ENCODE measurements around the gene ZFHX2. TPM values are rescaled to one million over a fixed set of nuclear protein-coding genes. Genes with fewer than 3 reads are reported as not detected.
A peak's percentile ranks its signal among the peaks of the same experiment; 100 is the strongest.

The ZFHX2 gene
- total RNA-seq, 1 donor from 2014 or later: 0.74 TPM

GRCh38 chr14:23568021-23568599 lies 16.5 kb upstream of the ZFHX2 start:
- TF ChIP-seq POLR2A (IDR thresholded peaks at IDR 0.05): no peak
- peaks cover 23% of the 10 kb centered on the region for H3K4me1 ChIP-seq
- peaks cover 0 to 3% of the 10 kb centered on the region in 2 donors for H3K36me3 ChIP-seq
- peak overlapping the region; percentile 85 for H3K27ac ChIP-seq
- no peaks in the 10 kb centered on the region for H3K27me3 ChIP-seq
- DNase-seq (ENCODE audit: extremely low spot score in 2 of 2): no peak
- H3K9me3 ChIP-seq: no peaks in the 10 kb centered on the region
- intact Hi-C loops (cut with DNase I): no loop called here
- peak overlapping the region in 1 of 2 donors; percentile 65 for H3K4me3 ChIP-seq

- Histone ChIP-seq H3K36me3 (peaks cover 0 to 3% of the 10 kb centered on the region in 2 donors), H3K4me1 (peaks cover 23% of the 10 kb centered on the region), H3K27me3 (no peaks in the 10 kb centered on the region), H3K4me3 (peak within 1 kb of the TSS; percentile 65 to 66), H3K27ac (peak within 1 kb of the TSS; percentile 85), H3K9me3 (no peaks in the 10 kb centered on the region)
- no peak for DNase-seq (ENCODE audit: extremely low spot score in 2 of 2)
- TF ChIP-seq POLR2AphosphoS5 (IDR thresholded peaks at IDR 0.05; ENCODE audit: insufficient read depth in 1 of 2, low read depth in 1 of 2) (peak; percentile 31 to 90), POLR2A (IDR thresholded peaks at IDR 0.05) (no peak)
- intact Hi-C loops (cut with DNase I): no loop called here
Observed at GRCh38 chr14:23567186-23568020, 15.8 kb upstream of the ZFHX2 start, which contains the start of gene AP1G2. AP1G2 (minus strand) TSS chr14:23567791; CDS start chr14:23567314, 477 bp downstream.

- H3K9me3 ChIP-seq: no peaks in the 10 kb centered on the region
- H3K36me3 ChIP-seq: peaks cover 0 to 6% of the 10 kb centered on the region in 2 donors
- H3K4me3 ChIP-seq: peak overlapping the region; percentile 65 to 66
- peaks cover 23% of the 10 kb centered on the region for H3K4me1 ChIP-seq
- TF ChIP-seq POLR2AphosphoS5 (IDR thresholded peaks at IDR 0.05; ENCODE audit: insufficient read depth in 1 of 2, low read depth in 1 of 2): no peak
- no peak for TF ChIP-seq CTCF (IDR thresholded peaks at IDR 0.05)
- TF ChIP-seq POLR2A (IDR thresholded peaks at IDR 0.05): no peak
- peak overlapping the region; percentile 85 for H3K27ac ChIP-seq
- H3K27me3 ChIP-seq: no peaks in the 10 kb centered on the region
- DNase-seq (ENCODE audit: extremely low spot score in 2 of 2): no peak
- intact Hi-C loops (cut with DNase I): no loop called here
Observed at GRCh38 chr14:23566778-23567185, 15.2 kb upstream of the ZFHX2 start.

- Histone ChIP-seq H3K4me1 (peaks cover 23% of the 10 kb centered on the region), H3K27me3 (no peaks in the 10 kb centered on the region), H3K9me3 (no peaks in the 10 kb centered on the region), H3K36me3 (peaks cover 0 to 11% of the 10 kb centered on the region in 2 donors), H3K4me3 (peak overlapping the region; percentile 65 to 66), H3K27ac (peak overlapping the region; percentile 85)
- TF ChIP-seq POLR2AphosphoS5 (IDR thresholded peaks at IDR 0.05; ENCODE audit: insufficient read depth in 1 of 2, low read depth in 1 of 2): no peak
- no peak for TF ChIP-seq CTCF (IDR thresholded peaks at IDR 0.05)
- no peak for TF ChIP-seq POLR2A (IDR thresholded peaks at IDR 0.05)
- intact Hi-C loops (cut with DNase I): no loop called here
- no peak for DNase-seq (ENCODE audit: extremely low spot score in 2 of 2)
Observed at GRCh38 chr14:23566112-23566777, 14.7 kb upstream of the ZFHX2 start.

GRCh38 chr14:23565626-23566025 lies 14.1 kb upstream of the ZFHX2 start:
- TF ChIP-seq POLR2AphosphoS5 (IDR thresholded peaks at IDR 0.05; ENCODE audit: insufficient read depth in 1 of 2, low read depth in 1 of 2) (no peak), CTCF (IDR thresholded peaks at IDR 0.05) (no peak), POLR2A (IDR thresholded peaks at IDR 0.05) (no peak)
- Histone ChIP-seq H3K4me1 (peaks cover 23% of the 10 kb centered on the region), H3K36me3 (peaks cover 0 to 14% of the 10 kb centered on the region in 2 donors), H3K9me3 (no peaks in the 10 kb centered on the region), H3K27ac (no peak overlapping the region), H3K4me3 (no peak overlapping the region), H3K27me3 (no peaks in the 10 kb centered on the region)
- intact Hi-C loops (cut with DNase I): no loop called here
- no peak for DNase-seq (ENCODE audit: extremely low spot score in 2 of 2)

Data from vagina (tissue), 2 donors.